ENCODE data around the gene MAVS.
"Not testable (repeated sequence)": the region's sequence is repeated elsewhere in the genome, so short reads cannot be mapped to it uniquely, and the experiment has no call there.

MAVS gene

DNA sequence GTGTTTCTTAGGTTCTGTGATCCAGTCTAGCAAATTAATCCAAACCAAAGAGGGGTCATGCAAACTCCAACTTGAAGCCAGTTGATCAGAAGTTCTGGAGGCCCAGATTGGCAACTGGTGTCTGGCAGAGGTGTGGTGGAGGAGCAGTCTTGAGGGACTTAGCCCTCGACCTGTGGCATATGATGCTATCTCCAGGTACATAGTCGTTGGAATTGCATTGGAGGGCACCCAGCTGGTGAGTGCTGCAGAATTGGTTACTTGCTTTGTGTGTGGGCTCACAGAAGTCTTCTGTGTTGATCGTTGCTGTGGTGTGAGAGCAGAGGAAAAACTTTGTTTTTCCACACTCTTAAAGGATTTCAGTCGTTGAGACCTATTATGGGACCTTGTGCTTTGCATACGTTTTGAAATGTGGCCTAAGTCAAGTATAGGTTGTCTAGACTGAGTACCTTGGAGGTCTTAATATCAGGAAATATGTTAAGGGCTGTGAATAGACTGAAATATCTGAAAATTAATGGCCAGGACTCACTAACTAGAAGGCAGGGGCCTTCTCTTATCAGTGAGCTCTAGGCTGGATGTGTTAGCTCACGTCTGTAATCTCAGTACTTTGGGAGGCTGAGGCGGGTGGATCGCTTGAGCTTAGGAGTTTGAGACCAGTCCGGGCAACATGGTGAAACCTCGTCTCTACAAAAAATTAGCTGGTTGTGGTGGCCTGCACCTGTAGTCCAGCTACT, 50.4 kb downstream of the MAVS start:
- in situ Hi-C loops (cut with MboI; ENCODE audit: low pct_unique_long_range_greater_than_20kb, low sequenced_read_pairs, unreplicated experiment): no loop called here
- no peak for DNase-seq (ENCODE audit: low spot score)
- TF ChIP-seq, protein P1, sequence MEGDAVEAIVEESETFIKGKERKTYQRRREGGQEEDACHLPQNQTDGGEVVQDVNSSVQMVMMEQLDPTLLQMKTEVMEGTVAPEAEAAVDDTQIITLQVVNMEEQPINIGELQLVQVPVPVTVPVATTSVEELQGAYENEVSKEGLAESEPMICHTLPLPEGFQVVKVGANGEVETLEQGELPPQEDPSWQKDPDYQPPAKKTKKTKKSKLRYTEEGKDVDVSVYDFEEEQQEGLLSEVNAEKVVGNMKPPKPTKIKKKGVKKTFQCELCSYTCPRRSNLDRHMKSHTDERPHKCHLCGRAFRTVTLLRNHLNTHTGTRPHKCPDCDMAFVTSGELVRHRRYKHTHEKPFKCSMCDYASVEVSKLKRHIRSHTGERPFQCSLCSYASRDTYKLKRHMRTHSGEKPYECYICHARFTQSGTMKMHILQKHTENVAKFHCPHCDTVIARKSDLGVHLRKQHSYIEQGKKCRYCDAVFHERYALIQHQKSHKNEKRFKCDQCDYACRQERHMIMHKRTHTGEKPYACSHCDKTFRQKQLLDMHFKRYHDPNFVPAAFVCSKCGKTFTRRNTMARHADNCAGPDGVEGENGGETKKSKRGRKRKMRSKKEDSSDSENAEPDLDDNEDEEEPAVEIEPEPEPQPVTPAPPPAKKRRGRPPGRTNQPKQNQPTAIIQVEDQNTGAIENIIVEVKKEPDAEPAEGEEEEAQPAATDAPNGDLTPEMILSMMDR (IDR thresholded peaks at IDR 0.05; ENCODE audit: extremely low read depth, insufficient read depth, missing control alignments): no peak

DNA sequence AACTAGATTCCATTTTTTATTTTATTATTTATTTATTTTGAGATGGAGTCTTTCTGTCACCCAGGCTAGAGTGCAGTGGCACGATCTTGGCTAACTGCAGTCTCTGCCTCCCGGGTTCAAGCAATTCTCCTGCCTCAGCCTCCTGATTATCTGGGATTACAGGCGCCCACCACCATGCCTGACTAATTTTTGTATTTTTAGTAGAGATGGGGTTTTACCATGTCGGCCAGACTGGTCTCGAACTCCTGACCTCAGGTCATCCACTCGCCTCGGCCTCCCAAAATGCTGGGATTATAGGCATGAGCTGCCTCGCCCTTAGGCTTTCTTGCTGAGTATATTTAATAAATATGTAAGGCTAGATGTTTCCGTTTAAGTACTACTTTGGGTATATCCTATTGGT, 51.5 kb downstream of the MAVS start:
- in situ Hi-C loops (cut with MboI; ENCODE audit: low pct_unique_long_range_greater_than_20kb, low sequenced_read_pairs, unreplicated experiment); DNase-seq (ENCODE audit: low spot score): not testable (repeated sequence)

DNA sequence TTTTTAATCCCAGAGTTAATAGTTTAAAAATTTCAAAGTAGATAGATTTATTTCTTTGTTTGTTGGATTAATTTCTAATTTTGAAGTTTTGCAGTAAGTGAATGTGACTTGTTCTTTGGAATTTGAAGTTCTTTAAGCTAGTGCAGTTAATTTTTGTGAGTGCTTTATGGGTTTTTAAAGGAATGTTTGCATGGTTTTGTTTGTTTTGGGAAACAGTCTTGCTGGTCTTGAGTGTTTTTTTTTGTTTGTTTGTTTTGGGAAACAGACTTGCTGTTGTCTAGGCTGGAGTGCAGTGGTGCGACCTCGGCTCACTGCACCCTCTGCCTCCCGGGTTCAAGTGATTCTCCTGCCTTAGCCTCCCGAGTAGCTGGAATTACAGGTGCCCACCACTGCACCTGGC, 52.0 kb downstream of the MAVS start:
- TF ChIP-seq, protein P1 (IDR thresholded peaks at IDR 0.05; ENCODE audit: extremely low read depth, insufficient read depth, missing control alignments): no peak
- in situ Hi-C loops (cut with MboI; ENCODE audit: low pct_unique_long_range_greater_than_20kb, low sequenced_read_pairs, unreplicated experiment): no loop called here
- no peak for DNase-seq (ENCODE audit: low spot score)

DNA sequence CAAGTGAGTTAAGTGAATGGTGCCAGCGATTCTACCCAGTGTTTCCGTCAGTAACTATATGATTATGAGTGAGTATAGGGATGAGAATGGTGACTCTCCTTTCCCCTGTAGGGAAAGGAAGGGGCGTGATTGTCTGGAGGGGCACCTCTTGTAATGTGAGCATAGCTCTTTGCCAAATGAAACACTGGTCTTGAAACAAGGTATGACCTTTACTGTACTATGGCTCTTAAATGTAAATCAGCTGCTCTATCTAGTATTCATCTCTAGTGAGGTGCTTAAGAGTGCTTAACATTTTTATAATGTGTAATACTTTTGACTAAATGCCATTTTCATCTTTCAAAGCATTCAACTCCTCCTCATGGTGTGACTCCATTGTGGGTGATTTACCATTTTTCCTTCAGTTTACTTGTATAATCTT, 53.6 kb downstream of the MAVS start:
- in situ Hi-C loops (cut with MboI; ENCODE audit: low pct_unique_long_range_greater_than_20kb, low sequenced_read_pairs, unreplicated experiment): no loop called here
- no peak for DNase-seq (ENCODE audit: low spot score)
- TF ChIP-seq, protein P1 (IDR thresholded peaks at IDR 0.05; ENCODE audit: extremely low read depth, insufficient read depth, missing control alignments): no peak

DNA sequence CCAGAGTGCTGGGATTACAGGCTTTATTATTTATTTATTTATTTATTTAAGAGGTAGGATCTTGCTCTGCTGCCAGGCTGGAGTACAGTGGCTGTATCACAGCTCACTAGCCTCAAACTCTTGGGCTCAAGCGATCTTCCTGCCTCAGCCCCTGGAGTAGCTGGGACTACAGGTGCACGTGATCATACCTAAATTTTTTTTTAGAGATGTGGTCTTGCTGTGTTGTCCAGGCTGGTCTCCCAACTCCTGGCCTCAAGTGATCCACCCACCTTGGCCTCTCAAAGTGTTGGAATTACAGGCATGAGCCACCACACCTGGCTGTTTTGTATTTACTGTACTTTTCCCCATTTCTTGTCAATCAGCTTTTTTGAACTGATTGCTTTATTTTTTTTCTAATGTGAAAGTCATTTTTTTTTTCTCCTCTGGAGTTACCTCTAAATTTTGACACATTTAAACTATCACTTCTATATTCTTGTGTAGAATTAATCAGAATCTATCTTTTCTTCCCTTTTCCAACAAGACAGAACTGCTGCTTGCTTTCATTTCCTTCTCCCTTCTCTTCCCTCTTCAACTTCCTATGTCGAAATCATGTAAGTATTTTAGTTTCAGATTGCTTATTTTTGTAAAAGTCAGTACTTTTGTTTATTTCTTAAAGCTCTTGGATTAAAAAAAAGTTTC, 54.5 kb downstream of the MAVS start:
- TF ChIP-seq, protein P1 (IDR thresholded peaks at IDR 0.05; ENCODE audit: extremely low read depth, insufficient read depth, missing control alignments): no peak
- in situ Hi-C loops (cut with MboI; ENCODE audit: low pct_unique_long_range_greater_than_20kb, low sequenced_read_pairs, unreplicated experiment): no loop called here

DNA sequence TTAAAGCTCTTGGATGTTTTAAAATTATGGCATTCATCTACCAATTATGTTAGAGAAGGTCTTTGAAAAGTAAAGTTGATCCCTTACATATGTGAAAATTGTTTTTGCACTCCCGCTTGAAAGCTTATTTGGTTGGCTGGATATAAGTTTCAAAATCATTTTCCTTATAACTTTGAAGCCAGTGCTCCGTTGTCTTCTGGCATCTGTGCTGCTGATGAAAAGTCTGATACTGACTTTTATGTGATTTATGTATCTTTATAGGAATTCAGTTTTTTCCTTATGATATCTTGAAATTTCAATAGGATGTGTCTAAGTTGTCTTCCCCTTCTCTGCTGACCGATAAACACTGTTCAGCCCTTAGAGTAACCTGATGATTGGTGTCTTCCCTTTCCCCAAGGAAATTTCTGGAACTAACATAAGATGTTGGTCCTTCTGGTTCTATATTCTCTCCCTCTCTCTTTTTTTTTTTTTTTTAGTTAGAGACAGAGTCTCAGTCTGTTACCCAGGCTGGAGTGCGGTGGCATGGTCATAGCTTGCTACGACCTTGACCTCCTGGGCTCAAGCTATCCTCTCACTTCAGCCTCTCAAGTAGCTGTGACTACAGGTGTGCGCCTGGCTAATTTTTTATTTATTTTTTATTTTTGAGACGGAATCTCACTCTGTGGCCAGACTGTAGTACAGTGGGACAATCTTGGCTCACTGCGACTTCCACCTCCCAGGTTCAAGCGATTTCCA, 55.2 kb downstream of the MAVS start:
- no peak for DNase-seq (ENCODE audit: low spot score)
- in situ Hi-C loops (cut with MboI; ENCODE audit: low pct_unique_long_range_greater_than_20kb, low sequenced_read_pairs, unreplicated experiment): no loop called here

More for the DNA sequence above, 54.5 kb downstream of the MAVS start:
- no peak for DNase-seq (ENCODE audit: low spot score)

More for the DNA sequence above, 55.2 kb downstream of the MAVS start:
- TF ChIP-seq, protein P1 (IDR thresholded peaks at IDR 0.05; ENCODE audit: extremely low read depth, insufficient read depth, missing control alignments): no peak

Measured in GM13977 (cell line).